Measurements from ENCODE around the gene CHL1. TPM values are rescaled to one million over a fixed set of nuclear protein-coding genes. Genes with fewer than 3 reads are reported as not detected.
"Not testable (repeated sequence)": the region's sequence is repeated elsewhere in the genome, so short reads cannot be mapped to it uniquely, and the experiment has no call there.

CHL1 gene
- total RNA-seq, 1 donor from 2014 or later = 17.9 TPM

GRCh38 chr3:331881-332280 lies 135.3 kb downstream of the CHL1 start:
- DNase-seq (ENCODE audit: low spot score) = no peak

DNA sequence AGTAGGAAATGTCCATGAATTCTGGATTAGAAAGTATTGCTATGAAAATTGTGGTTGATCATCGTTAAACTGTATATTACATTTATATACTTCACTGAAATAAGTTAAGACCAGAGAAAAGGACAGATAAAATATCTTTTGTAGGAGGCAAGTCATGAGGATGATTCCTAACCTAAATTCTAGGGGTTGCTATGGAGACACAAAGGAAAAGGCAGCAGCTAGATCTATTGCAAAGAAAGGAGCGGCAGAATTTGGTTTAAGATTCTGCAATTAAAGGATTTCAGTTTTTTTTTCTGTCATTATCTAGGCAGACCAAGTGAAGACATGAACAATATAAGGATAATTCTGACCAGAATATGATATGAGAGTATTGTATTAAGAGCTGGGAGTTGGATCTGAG lies 136.1 kb downstream of the CHL1 start:
- DNase-seq (ENCODE audit: low spot score) = no peak

DNA sequence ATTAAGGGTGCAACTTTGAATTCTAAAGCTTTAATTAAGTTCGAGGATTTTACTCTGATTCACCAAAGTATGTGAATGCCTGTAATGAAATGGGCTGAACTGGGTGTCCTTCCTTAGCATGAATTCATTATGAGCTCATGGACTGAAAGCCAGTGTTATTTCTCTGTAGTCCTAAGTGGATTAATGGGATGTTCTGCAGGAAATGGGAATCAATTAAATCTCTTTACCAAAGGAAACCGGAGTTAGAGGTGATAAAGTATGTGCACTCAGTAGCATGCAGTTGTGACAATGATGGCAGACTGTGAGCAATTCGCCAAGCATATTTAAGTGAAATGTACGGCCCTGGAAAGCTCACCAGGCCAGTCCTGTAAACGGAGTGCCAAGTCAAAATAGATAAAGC lies 138.7 kb downstream of the CHL1 start:
- DNase-seq (ENCODE audit: low spot score) = no peak

DNA sequence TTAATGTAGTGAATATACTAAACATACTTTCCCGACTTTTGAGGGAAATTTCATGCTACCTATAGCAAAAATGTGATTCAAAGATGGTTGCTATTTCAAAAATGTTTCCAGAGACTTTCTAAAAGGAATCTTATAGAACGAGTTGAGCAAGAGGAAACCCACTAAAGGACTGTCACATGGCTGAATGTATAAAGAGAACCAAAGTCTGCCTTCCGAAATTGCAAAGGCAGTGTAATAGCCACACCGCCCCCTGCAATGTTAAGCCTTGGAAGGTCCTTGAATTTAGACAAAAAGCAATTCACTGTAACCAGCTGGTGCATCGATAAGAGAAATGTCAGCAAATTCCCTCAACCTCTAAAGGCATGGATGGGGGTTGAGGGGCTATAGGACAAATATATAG lies 142.8 kb downstream of the CHL1 start:
- DNase-seq (ENCODE audit: low spot score) = no peak

GRCh38 chr3:341998-342397 lies 145.4 kb downstream of the CHL1 start:
- no peak for DNase-seq (ENCODE audit: low spot score)

DNA sequence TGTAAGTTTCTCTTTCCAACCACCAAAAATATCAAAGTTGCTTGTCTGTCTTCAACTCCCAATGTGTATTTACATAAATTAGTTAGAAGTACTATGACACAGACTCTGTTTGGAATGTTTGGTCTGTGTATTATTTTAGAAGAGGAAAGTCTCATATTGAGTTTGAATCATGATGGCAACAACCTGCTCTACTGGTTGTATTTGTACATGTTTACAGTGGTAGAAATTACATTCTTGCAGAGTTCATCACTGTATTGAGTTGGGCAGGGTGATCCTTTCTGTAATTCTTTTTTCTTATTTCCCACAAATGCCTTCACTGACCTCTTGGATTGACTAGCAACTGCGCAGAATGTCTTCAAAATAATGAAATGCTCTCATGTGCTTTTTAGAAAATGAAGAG lies 149.6 kb downstream of the CHL1 start:
- no peak for DNase-seq (ENCODE audit: low spot score)

GRCh38 chr3:347581-347980 lies 151.0 kb downstream of the CHL1 start:
- DNase-seq (ENCODE audit: low spot score) = no peak

DNA sequence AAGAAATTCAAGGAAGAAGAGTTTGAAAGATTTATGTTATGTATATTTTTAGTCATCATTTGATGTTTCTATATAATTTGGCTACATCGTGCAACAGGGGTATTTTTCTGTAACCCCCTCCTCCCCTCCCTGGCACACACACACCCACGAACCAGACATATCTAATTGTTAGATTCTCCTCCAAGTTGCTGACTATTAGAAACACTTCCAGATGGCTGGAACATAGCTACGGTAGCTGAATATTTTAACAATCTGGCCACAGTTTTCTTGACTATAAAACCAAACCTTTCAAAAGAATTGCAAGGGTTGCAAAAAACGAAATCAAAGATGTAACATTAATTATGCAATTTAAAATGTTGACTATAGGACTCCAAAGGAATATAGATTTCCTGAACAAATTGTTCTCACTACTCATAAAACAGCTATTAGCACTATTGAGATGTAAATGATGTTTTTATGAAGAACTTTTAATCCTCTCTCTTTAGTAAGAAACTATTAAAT lies 154.4 kb downstream of the CHL1 start:
- DNase-seq (ENCODE audit: low spot score) = no peak

GRCh38 chr3:352599-352998 lies 156.0 kb downstream of the CHL1 start:
- DNase-seq (ENCODE audit: low spot score) = no peak

GRCh38 chr3:353191-353739 lies 156.7 kb downstream of the CHL1 start:
- DNase-seq (ENCODE audit: low spot score) = no peak

- peak; percentile 45 for DNase-seq (ENCODE audit: low spot score)
Measured at GRCh38 chr3:354432-354831, 157.9 kb downstream of the CHL1 start.

GRCh38 chr3:355622-356021 lies 159.1 kb downstream of the CHL1 start:
- DNase-seq (ENCODE audit: low spot score) = peak; percentile 31

DNA sequence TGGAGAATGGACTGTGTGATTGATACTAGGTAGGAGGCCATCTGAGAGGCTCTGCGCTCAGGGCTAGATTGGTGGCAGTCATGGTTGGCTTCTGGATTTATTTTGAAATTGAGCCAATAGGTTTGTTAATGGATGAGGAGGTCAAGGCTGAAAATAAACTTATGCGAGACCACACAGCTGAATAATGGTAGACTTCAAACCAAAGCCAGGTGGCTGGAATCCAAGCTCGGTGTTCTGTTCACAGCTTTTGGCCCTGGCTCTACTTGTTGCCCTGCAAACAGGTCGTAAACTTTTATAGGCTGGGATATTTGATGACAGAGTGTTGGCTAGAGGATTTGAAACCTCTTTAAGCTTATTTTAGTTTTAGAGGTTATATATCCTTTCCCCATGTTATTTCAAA lies 160.4 kb downstream of the CHL1 start:
- peak; percentile 27 for DNase-seq (ENCODE audit: low spot score)

DNA sequence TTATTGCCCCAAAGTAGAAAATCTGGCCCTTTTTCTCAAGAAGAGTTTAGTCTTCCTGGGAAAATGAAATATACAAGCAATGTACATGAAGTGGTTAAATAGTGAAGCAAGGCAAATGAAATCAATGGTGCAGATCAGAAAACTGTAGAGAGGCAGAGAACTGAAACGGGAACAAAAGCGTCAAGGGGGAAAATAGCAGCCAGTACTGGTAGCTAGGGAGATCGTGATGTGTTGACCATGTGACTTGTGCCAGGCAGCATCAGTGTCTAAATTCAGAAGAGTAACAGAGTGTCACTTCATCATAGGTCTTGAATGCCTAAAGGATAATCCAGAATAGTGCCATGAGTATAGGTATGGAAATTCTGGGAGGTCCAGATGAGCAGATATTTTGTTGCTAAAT lies 163.1 kb downstream of the CHL1 start:
- no peak for DNase-seq (ENCODE audit: low spot score)

GRCh38 chr3:362681-363338 lies 166.2 kb downstream of the CHL1 start:
- no peak for DNase-seq (ENCODE audit: low spot score)

- DNase-seq (ENCODE audit: low spot score) = no peak
Measured at GRCh38 chr3:364287-364686, 167.7 kb downstream of the CHL1 start.

DNA sequence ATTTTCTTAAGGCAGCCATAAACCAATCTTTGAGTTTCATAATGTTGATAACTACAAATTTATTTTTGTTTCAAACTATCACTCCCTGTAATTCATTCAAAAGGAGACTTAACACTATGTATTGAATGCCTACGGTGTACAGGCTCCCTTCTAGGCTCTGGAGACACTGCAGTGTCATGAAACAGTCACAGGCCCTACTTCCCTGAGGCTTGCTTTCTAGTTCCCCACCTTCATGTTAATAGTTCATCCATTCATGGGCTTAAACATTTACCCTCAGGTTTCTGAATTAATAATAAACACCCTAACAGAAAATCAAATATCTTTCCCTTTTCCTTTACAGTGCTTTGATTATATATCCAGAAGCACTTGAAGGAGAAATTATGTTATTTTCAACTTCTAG lies 168.7 kb downstream of the CHL1 start:
- DNase-seq (ENCODE audit: low spot score) = no peak

GRCh38 chr3:366253-366652 lies 169.7 kb downstream of the CHL1 start:
- DNase-seq (ENCODE audit: low spot score) = not testable (repeated sequence)

GRCh38 chr3:373193-373779 lies 176.7 kb downstream of the CHL1 start:
- DNase-seq (ENCODE audit: low spot score) = no peak

GRCh38 chr3:374459-374858 lies 177.9 kb downstream of the CHL1 start:
- DNase-seq (ENCODE audit: low spot score) = no peak

- no peak for DNase-seq (ENCODE audit: low spot score)
Measured at GRCh38 chr3:377158-377561, 180.6 kb downstream of the CHL1 start.

- no peak for DNase-seq (ENCODE audit: low spot score)
Measured at GRCh38 chr3:380801-381200, 184.2 kb downstream of the CHL1 start.

DNA sequence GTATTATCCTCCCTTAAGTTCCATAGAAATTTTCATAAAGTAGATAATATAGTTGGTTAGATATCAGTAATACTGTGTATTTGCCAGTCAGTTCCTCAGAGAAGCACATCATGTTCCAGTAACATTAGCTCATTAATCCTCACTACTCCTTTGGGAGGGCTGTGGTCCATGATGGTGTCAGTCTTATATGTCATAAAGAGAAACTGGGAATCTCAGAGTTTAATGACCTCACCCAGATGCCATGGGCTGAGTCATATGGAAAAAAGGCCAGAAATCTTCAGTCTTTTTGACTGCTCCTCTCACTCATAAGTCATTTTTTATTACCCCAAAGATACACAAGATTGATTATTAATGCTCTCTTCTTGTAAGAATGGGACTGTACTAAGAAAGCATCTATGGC lies 188.6 kb downstream of the CHL1 start:
- no peak for DNase-seq (ENCODE audit: low spot score)

GRCh38 chr3:394775-395174 lies 198.2 kb downstream of the CHL1 start:
- DNase-seq (ENCODE audit: low spot score) = no peak

Measured in mucosa of gallbladder (tissue), 1 donor.